ENCODE measurements around the gene FCER1G. TPM values are rescaled to one million over a fixed set of nuclear protein-coding genes. Genes with fewer than 3 reads are reported as not detected.

Gene FCER1G
- total and polyA plus RNA-seq, 9 of the 15 experiments (the other 6 are each of a cell fraction or from before 2014, with no cell fraction given), result 0.15 to 0.69 (median 0.31) TPM; not detected in 2

DNA sequence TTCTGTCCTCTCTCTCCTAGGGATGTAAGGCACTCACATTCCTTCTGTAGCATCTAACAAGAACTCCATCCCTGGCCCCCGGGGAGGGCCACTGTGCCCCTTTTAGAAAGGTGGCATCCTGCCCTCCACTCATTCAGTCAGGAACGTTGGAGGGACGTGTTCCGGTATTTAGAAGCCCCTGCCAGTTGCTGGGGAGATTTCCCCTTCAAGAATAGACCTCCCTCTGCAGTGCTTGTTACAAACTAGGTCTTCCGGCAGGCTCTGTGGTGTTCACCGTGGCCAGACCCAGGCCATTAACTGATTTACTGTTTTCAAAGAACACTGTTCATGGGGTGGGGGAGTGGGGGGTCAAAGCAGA is 44.2 kb downstream of the FCER1G start:
- CTCF ChIA-PET (ENCODE audit: low intra/inter-chr PET ratio), result no interaction called here

More for the DNA sequence above, 44.2 kb downstream of the FCER1G start:
- TF ChIP-seq THAP7 (CRISPR knock-in tag; IDR thresholded peaks at IDR 0.05), result no peak
- no peak for TF ChIP-seq LEF1 (IDR thresholded peaks at IDR 0.05)
- no peak for TF ChIP-seq YY1 (IDR thresholded peaks at IDR 0.05; ENCODE audit: borderline replicate concordance in 1 of 3, control insufficient read depth in 1 of 3, extremely low read depth in 1 of 3, insufficient read depth in 3 of 3, insufficient read length in 1 of 3, insufficient replicate concordance in 2 of 3, low read depth in 1 of 3, low read length in 2 of 3)
- TF ChIP-seq ZC3H11A (IDR thresholded peaks at IDR 0.05; ENCODE audit: low read depth, low read length), result no peak
- no peak for TF ChIP-seq CEBPB (tag; IDR thresholded peaks at IDR 0.05)
- TF ChIP-seq KDM5B (IDR thresholded peaks at IDR 0.05; ENCODE audit: insufficient replicate concordance, low read depth, low read length), result no peak
- TF ChIP-seq DPF2 (IDR thresholded peaks at IDR 0.05), result no peak
- TF ChIP-seq, protein P1, sequence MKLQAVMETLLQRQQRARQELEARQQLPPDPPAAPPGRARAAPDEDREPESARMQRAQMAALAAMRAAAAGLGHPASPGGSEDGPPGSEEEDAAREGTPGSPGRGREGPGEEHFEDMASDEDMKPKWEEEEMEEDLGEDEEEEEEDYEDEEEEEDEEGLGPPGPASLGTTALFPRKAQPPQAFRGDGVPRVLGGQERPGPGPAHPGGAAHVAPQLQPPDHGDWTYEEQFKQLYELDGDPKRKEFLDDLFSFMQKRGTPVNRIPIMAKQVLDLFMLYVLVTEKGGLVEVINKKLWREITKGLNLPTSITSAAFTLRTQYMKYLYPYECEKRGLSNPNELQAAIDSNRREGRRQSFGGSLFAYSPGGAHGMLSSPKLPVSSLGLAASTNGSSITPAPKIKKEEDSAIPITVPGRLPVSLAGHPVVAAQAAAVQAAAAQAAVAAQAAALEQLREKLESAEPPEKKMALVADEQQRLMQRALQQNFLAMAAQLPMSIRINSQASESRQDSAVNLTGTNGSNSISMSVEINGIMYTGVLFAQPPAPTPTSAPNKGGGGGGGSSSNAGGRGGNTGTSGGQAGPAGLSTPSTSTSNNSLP (IDR thresholded peaks at IDR 0.05; ENCODE audit: borderline replicate concordance, low read depth, low read length), result no peak
- TF ChIP-seq, protein P2, sequence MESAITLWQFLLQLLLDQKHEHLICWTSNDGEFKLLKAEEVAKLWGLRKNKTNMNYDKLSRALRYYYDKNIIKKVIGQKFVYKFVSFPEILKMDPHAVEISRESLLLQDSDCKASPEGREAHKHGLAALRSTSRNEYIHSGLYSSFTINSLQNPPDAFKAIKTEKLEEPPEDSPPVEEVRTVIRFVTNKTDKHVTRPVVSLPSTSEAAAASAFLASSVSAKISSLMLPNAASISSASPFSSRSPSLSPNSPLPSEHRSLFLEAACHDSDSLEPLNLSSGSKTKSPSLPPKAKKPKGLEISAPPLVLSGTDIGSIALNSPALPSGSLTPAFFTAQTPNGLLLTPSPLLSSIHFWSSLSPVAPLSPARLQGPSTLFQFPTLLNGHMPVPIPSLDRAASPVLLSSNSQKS (CRISPR knock-in tag; IDR thresholded peaks at IDR 0.05), result no peak
- no peak for TF ChIP-seq POLR2B (IDR thresholded peaks at IDR 0.05; ENCODE audit: low read depth, partially characterized antibody)
- TF ChIP-seq HNRNPK (IDR thresholded peaks at IDR 0.05; ENCODE audit: low read depth, low read length, poor library complexity, severe bottlenecking), result no peak
- Histone ChIP-seq H4K20me1 (replicated peaks; ENCODE audit: control insufficient read depth, insufficient read depth, low read length) (no peaks in the 10 kb centered on the region), H3K4me3 (no peak overlapping the region), H3K9me3 (replicated peaks; ENCODE audit: control insufficient read depth, insufficient read depth, low read depth, low read length) (peaks cover 2% of the 10 kb centered on the region; the same call in 1 of the 2 replicates), H3K4me2 (ENCODE audit: insufficient read depth, low read length) (no peak overlapping the region), H3K27ac (ENCODE audit: extremely low read depth, low read depth, low read length) (no peak overlapping the region), H3K4me1 (replicated peaks in 1 of 2; ENCODE audit: control insufficient read depth in 2 of 2, insufficient read depth in 2 of 2, low read length in 2 of 2) (peaks cover 0 to 7% of the 10 kb centered on the region in 2 experiments; a peak in 3 of 5 replicates), H2AFZ (ENCODE audit: low read depth, low read length) (no peak overlapping the region), H3K79me2 (ENCODE audit: control insufficient read depth, insufficient read depth, low read length) (no peaks in the 10 kb centered on the region), H3K27me3 (ENCODE audit: control insufficient read depth in 2 of 2, insufficient read depth in 2 of 2, low read length in 2 of 2) (peaks cover 30 to 35% of the 10 kb centered on the region in 2 experiments; a peak in 4 of 5 replicates), H3K9ac (ENCODE audit: insufficient read depth in 1 of 2, low read depth in 2 of 2, low read length in 2 of 2) (no peak overlapping the region), H3K36me3 (ENCODE audit: control insufficient read depth, insufficient read depth, low read length) (no peaks in the 10 kb centered on the region), H3K9me1 (ENCODE audit: control insufficient read depth, insufficient read depth, low read length) (no peaks in the 10 kb centered on the region)
- in situ Hi-C loops (cut with MboI), result no loop called here
- WGBS (ENCODE audit: insufficient coverage, low coverage, missing lambda C conversion rate), result 12% methylated on average over 6 of the region's 6 CpGs
- ATAC-seq (no peak), FAIRE-seq (no peak), DNase-seq (ENCODE audit: extremely low read depth in 1 of 4, low spot score in 3 of 4) (no peak)
- no TSS peak for BruUV-seq (replicated peaks)
- intact Hi-C loops (cut with micrococcal nuclease), result no loop called here
- POLR2A ChIA-PET, result interaction anchor here (0.8 to 1.5 kb wide), 4 partner anchors 9 to 15 kb away, joined by 3 to 5 read pairs (median 4); no protein-coding TSS in a partner anchor
